Endodermal cell (in vitro differentiated cells): ENCODE measurements around the gene ATXN1. TPM values are rescaled to one million over a fixed set of nuclear protein-coding genes. Genes with fewer than 3 reads are reported as not detected.

ENCODE experiments used
- DNase-seq: peaks from one replicate; pipeline ENCODE4 v3.0.0-alpha.2; 2017
- H3K27ac ChIP-seq: 2 replicates; pipeline ENCODE4 v1.5.1; 2013; ENCODE audit warnings: mild to moderate bottlenecking, low read depth, low read length, moderate library complexity
- H3K27me3 ChIP-seq: 2 replicates; pipeline ENCODE4 v1.6.1; 2013; ENCODE audit warnings: mild to moderate bottlenecking, low read length, moderate library complexity; ENCODE audit not compliant: insufficient read depth, control insufficient read depth, poor library complexity, severe bottlenecking
- H3K36me3 ChIP-seq: 2 replicates; pipeline ENCODE4 v1.7.0; 2013; ENCODE audit warnings: mild to moderate bottlenecking, low read length, moderate library complexity; ENCODE audit not compliant: control insufficient read depth, insufficient read depth
- H3K4me1 ChIP-seq: one replicate; pipeline ENCODE4 v1.7.0; 2013; ENCODE audit warnings: low read length; ENCODE audit not compliant: control insufficient read depth, insufficient read depth
- H3K4me3 ChIP-seq: 2 replicates; pipeline ENCODE4 v1.5.1; 2013; ENCODE audit warnings: mild to moderate bottlenecking, low read length, moderate library complexity
- H3K9ac ChIP-seq: 2 replicates; pipeline ENCODE4 v1.6.1; 2013; ENCODE audit warnings: mild to moderate bottlenecking, low read length, moderate library complexity; ENCODE audit not compliant: poor library complexity, severe bottlenecking; ENCODE audit errors: extremely low read depth
- H3K9me3 ChIP-seq: 2 replicates; pipeline ENCODE4 v1.6.1; 2013; ENCODE audit warnings: mild to moderate bottlenecking, low read length, moderate library complexity; ENCODE audit not compliant: control insufficient read depth
- H3K27ac Mint-ChIP-seq: 2 replicates; pipeline ENCODE4 v1.8.0; 2020; ENCODE audit warnings: mixed read lengths
- H3K27me3 Mint-ChIP-seq: 2 replicates; pipeline ENCODE4 v1.8.0; 2021; ENCODE audit warnings: mild to moderate bottlenecking, mixed read lengths; ENCODE audit not compliant: insufficient read depth
- H3K36me3 Mint-ChIP-seq: 2 replicates; pipeline ENCODE4 v1.8.0; 2020; ENCODE audit warnings: low read depth, mixed read lengths
- H3K4me1 Mint-ChIP-seq: 2 replicates; pipeline ENCODE4 v1.8.0; 2020; ENCODE audit warnings: mixed read lengths
- H3K4me3 Mint-ChIP-seq: 2 replicates; pipeline ENCODE4 v1.8.0; 2020; ENCODE audit warnings: mild to moderate bottlenecking, moderate library complexity, mixed read lengths
- H3K9me3 Mint-ChIP-seq: 2 replicates; pipeline ENCODE4 v1.8.0; 2020; ENCODE audit warnings: mild to moderate bottlenecking, mixed read lengths
- WGBS, 2 experiments: methylation state at CpG; one replicate each; pipeline versions ENCODE4 v1.1.5 to v1.1.7; 2013; ENCODE audit warnings: missing lambda C conversion rate in 2 of 2, mixed read lengths in 1 of 2; ENCODE audit not compliant: insufficient coverage in 1 of 2, insufficient read length in 1 of 2; 5-methylcytosine and 5-hydroxymethylcytosine counted together
- total RNA-seq, 2 donors: library from RNA; stranded (reverse); fragmentation: NEBNext Ultra II Directional in 1 of 2; extraction: Animal tissue kit (Norgen Biotek cat#: 25700) in 1 of 2; gene quantifications; 2 replicates in 1 of 2; 3 replicates in 1 of 2; pipeline ENCODE4 v1.2.1, GENCODE V29; 2021
- TF ChIP-seq, protein P1 (sequence below): fragments of 200-600 bp; sonication (generic); conservative IDR thresholded peaks from 2 replicates; pipeline ENCODE4 v1.5.0; 2021; ENCODE audit warnings: antibody characterized with exemption, mild to moderate bottlenecking

Gene ATXN1
- total RNA-seq, 2 donors from 2014 or later = 10.4 to 15.9 TPM

DNA sequence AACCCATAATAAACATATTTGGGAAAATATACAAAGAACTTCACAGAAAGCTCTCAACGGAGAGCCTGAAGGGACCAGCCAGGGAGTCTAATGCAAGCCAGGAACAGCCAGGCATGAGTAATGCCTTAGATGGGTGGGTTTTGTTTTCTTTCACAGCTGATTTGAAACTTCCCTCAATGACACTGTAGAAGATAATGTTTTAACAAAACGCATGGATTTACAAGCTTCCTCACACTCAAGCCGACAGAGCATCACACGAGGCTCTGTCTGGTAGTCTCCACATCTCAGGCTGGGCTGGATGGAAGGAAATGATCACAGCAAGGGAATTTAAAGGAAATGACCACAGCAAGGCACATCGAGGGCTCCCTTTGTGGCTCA is 409.0 kb downstream of the ATXN1 start:
- Histone ChIP-seq H3K4me3 (no peak overlapping the region), H3K4me1 (no peaks in the 10 kb centered on the region), H3K9ac (no peak overlapping the region), H3K9me3 (peaks cover 8% of the 10 kb centered on the region), H3K36me3 (no peaks in the 10 kb centered on the region), H3K27me3 (no peaks in the 10 kb centered on the region), H3K27ac (no peak overlapping the region)
- no peaks in the 10 kb centered on the region for H3K36me3 Mint-ChIP-seq
- H3K27me3 Mint-ChIP-seq = no peaks in the 10 kb centered on the region
- peak; percentile 33 for DNase-seq
- peaks cover 4% of the 10 kb centered on the region for H3K4me1 Mint-ChIP-seq
- no peak overlapping the region for H3K27ac Mint-ChIP-seq
- no peak overlapping the region for H3K4me3 Mint-ChIP-seq
- TF ChIP-seq, protein P1, sequence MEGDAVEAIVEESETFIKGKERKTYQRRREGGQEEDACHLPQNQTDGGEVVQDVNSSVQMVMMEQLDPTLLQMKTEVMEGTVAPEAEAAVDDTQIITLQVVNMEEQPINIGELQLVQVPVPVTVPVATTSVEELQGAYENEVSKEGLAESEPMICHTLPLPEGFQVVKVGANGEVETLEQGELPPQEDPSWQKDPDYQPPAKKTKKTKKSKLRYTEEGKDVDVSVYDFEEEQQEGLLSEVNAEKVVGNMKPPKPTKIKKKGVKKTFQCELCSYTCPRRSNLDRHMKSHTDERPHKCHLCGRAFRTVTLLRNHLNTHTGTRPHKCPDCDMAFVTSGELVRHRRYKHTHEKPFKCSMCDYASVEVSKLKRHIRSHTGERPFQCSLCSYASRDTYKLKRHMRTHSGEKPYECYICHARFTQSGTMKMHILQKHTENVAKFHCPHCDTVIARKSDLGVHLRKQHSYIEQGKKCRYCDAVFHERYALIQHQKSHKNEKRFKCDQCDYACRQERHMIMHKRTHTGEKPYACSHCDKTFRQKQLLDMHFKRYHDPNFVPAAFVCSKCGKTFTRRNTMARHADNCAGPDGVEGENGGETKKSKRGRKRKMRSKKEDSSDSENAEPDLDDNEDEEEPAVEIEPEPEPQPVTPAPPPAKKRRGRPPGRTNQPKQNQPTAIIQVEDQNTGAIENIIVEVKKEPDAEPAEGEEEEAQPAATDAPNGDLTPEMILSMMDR = no peak
- 68 to 85% methylated on average over 3 to 5 of the region's 5 CpGs for WGBS, 2 experiments
- peaks cover 5% of the 10 kb centered on the region for H3K9me3 Mint-ChIP-seq

DNA sequence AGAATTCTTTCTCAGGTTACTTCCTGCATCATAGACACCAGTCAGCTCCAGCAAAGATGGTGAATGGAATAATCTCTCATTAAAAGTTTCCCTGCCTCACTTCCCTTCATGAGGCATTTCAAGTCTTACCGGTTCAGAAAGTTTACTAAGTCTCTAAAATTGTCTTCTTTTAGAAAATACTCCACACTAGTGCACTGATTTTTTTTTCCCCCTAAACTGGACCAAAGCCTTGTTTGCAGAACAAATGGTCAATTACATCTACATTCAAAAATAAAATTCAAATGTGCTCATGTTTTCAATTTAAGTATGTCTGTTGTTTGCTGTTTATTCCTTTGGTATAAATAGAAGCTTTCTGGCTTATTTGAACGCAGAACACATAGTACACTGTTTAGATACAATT is 411.7 kb downstream of the ATXN1 start:
- no peaks in the 10 kb centered on the region for H3K27me3 Mint-ChIP-seq
- H3K27ac Mint-ChIP-seq = no peak overlapping the region
- H3K36me3 ChIP-seq = no peaks in the 10 kb centered on the region

DNA sequence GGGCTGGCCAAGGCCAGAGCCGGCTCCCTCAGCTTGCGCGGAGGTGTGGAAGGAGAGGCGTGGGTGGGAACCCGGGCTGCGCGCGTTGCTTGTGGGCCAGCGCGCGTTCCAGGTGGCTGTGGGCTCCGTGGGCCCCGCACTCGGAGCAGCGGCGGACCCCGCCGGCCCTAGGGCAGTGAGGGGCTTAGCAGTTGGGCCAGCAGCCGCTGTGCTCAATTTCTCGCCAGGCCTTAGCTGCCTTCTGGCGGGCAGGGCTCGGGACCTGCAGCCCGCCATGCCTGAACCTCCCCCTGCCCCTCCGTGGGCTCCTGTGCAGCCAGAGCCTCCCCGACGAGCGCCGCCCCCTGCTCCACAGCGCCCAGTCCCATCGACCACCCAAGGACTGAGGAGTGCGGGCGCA is 414.4 kb downstream of the ATXN1 start:
- WGBS, 2 experiments = 94 to 96% methylated on average over 26 to 32 of the region's 32 CpGs
- H3K4me1 Mint-ChIP-seq = no peaks in the 10 kb centered on the region
- H3K4me3 Mint-ChIP-seq = no peak overlapping the region

More for the DNA sequence above, 411.7 kb downstream of the ATXN1 start:
- Histone ChIP-seq H3K4me3 (no peak overlapping the region), H3K27ac (no peak overlapping the region), H3K4me1 (no peaks in the 10 kb centered on the region), H3K9ac (no peak overlapping the region), H3K9me3 (peaks cover 8% of the 10 kb centered on the region), H3K27me3 (no peaks in the 10 kb centered on the region)
- no peaks in the 10 kb centered on the region for H3K4me1 Mint-ChIP-seq
- H3K4me3 Mint-ChIP-seq = no peak overlapping the region
- 89 to 93% methylated on average over 2 of the region's 2 CpGs for WGBS, 2 experiments
- DNase-seq = no peak
- TF ChIP-seq, protein P1 = no peak
- H3K9me3 Mint-ChIP-seq = peaks cover 5% of the 10 kb centered on the region
- H3K36me3 Mint-ChIP-seq = no peaks in the 10 kb centered on the region

More for the DNA sequence above, 414.4 kb downstream of the ATXN1 start:
- Histone ChIP-seq H3K36me3 (no peaks in the 10 kb centered on the region), H3K9me3 (peaks cover 8% of the 10 kb centered on the region), H3K4me3 (no peak overlapping the region), H3K27me3 (no peaks in the 10 kb centered on the region), H3K27ac (no peak overlapping the region), H3K4me1 (no peaks in the 10 kb centered on the region), H3K9ac (no peak overlapping the region)
- H3K36me3 Mint-ChIP-seq = no peaks in the 10 kb centered on the region
- no peak overlapping the region for H3K27ac Mint-ChIP-seq
- peaks cover 5% of the 10 kb centered on the region for H3K9me3 Mint-ChIP-seq
- DNase-seq = peak; percentile 46
- TF ChIP-seq, protein P1 = no peak
- H3K27me3 Mint-ChIP-seq = no peaks in the 10 kb centered on the region
